HepG2 (cell line): ENCODE measurements around the gene PMEL. TPM values are rescaled to one million over a fixed set of nuclear protein-coding genes. Genes with fewer than 3 reads are reported as not detected.

ENCODE experiments used
- CBFB ChIP-seq: sonication (generic); formaldehyde crosslinking; IDR thresholded peaks from 2 replicates; pipeline ENCODE4 v1.4.0; 2020; ENCODE audit warnings: missing genetic modification reagents
- GATAD2A ChIP-seq: IDR thresholded peaks from 2 replicates; pipeline ENCODE4 v1.6.1; 2016
- HOXD1 ChIP-seq: sonication (generic); formaldehyde crosslinking; IDR thresholded peaks from 2 replicates; pipeline ENCODE4 v1.5.0; 2020; ENCODE audit warnings: missing genetic modification reagents
- MIER3 ChIP-seq: IDR thresholded peaks from 2 replicates; pipeline ENCODE4 v1.6.1; 2016; ENCODE audit warnings: missing compliant biosample characterization, borderline replicate concordance
- MYNN ChIP-seq: sonication (generic); formaldehyde crosslinking; IDR thresholded peaks from 2 replicates; pipeline ENCODE4 v1.4.0; 2020; ENCODE audit warnings: mild to moderate bottlenecking, low read depth, missing genetic modification reagents
- NFE2 ChIP-seq: sonication (generic); formaldehyde crosslinking; IDR thresholded peaks from 2 replicates; pipeline ENCODE4 v1.4.0; 2020; ENCODE audit warnings: missing genetic modification reagents
- NR2F1 ChIP-seq, 2 experiments: fragments of 450-650 bp in 1 of 2; formaldehyde crosslinking in 1 of 2; IDR thresholded peaks; 2 replicates each; pipeline versions ENCODE4 v1.5.0 to v1.6.1; 2016 to 2020; ENCODE audit warnings: mild to moderate bottlenecking in 1 of 2, missing compliant biosample characterization in 1 of 2, missing genetic modification reagents in 1 of 2, moderate library complexity in 1 of 2
- NR2F6 ChIP-seq, 2 experiments: IDR thresholded peaks; 2 replicates each; pipeline ENCODE4 v1.6.1; 2016; ENCODE audit warnings: antibody characterized with exemption in 1 of 2, mild to moderate bottlenecking in 1 of 2
- RARG ChIP-seq: sonication (generic); formaldehyde crosslinking; IDR thresholded peaks from 2 replicates; pipeline ENCODE4 v1.4.0; 2020; ENCODE audit warnings: low read depth, mild to moderate bottlenecking, missing genetic modification reagents
- RCOR2 ChIP-seq: IDR thresholded peaks from 2 replicates; pipeline ENCODE4 v1.6.1; 2016; ENCODE audit warnings: missing biosample characterization, missing genetic modification reagents
- SRSF1 ChIP-seq: fragments of 200-400 bp; formaldehyde crosslinking; optimal IDR thresholded peaks from 2 replicates; pipeline ENCODE3; 2017; ENCODE audit warnings: mild to moderate bottlenecking, low read depth, low read length, moderate library complexity
- ZFP37 ChIP-seq: sonication (generic); formaldehyde crosslinking; IDR thresholded peaks from 2 replicates; pipeline ENCODE4 v1.4.0; 2020; ENCODE audit warnings: missing genetic modification reagents, borderline replicate concordance
- ZFP41 ChIP-seq: sonication (generic); formaldehyde crosslinking; IDR thresholded peaks from 2 replicates; pipeline ENCODE4 v1.4.0; 2020; ENCODE audit warnings: mild to moderate bottlenecking, missing genetic modification reagents, borderline replicate concordance
- ZMYM4 ChIP-seq: sonication (generic); formaldehyde crosslinking; IDR thresholded peaks from 2 replicates; pipeline ENCODE4 v1.8.1; 2023; ENCODE audit warnings: mild to moderate bottlenecking, missing genetic modification reagents
- polyA plus RNA-seq, 8 experiments: library from polyadenylated mRNA; depleted of rRNA in 3 of 8; stranded (reverse) in 7 of 8; unstranded in 1 of 8; fragments of >200 nt; fragmentation: Illumina TruSeq in 4 of 8; extraction: Trizol in 4 of 8; gene quantifications; 2 replicates each; pipeline versions ENCODE4 v1.2.1 to v1.2.3, GENCODE V29; 2011 to 2016; ENCODE audit warnings: low read depth in 4 of 8, missing spikeins in 1 of 8, mixed read lengths in 1 of 8; ENCODE audit not compliant: insufficient read depth in 1 of 8
- total RNA-seq, 5 experiments: library from RNA; depleted of rRNA; stranded (reverse); fragments of >200 nt; fragmentation: Illumina TruSeq; extraction: Trizol; gene quantifications; 2 replicates each; pipeline ENCODE4 v1.2.3, GENCODE V29; 2016; ENCODE audit warnings: low read depth in 1 of 5
- TF ChIP-seq, protein P1 (sequence below): sonication (generic); formaldehyde crosslinking; IDR thresholded peaks from 2 replicates; pipeline ENCODE4 v1.4.0; 2020; ENCODE audit warnings: mild to moderate bottlenecking, missing genetic modification reagents
- TF ChIP-seq, protein P2 (sequence below): IDR thresholded peaks from 2 replicates; pipeline ENCODE4 v1.6.1; 2012; ENCODE audit warnings: inconsistent platforms
- TF ChIP-seq, protein P3 (sequence below): sonication (generic); formaldehyde crosslinking; IDR thresholded peaks from 2 replicates; pipeline ENCODE4 v1.4.0; 2020; ENCODE audit warnings: mild to moderate bottlenecking, missing genetic modification reagents
- TF ChIP-seq, protein P4 (sequence below): sonication (generic); formaldehyde crosslinking; IDR thresholded peaks from 2 replicates; pipeline ENCODE4 v1.9.0; 2021; ENCODE audit warnings: missing genetic modification reagents, mild to moderate bottlenecking, borderline replicate concordance
- TF ChIP-seq, protein P5 (sequence below): sonication (generic); formaldehyde crosslinking; IDR thresholded peaks from 2 replicates; pipeline ENCODE4 v1.8.1; 2022; ENCODE audit warnings: mild to moderate bottlenecking, missing genetic modification reagents
- TF ChIP-seq, protein P6 (sequence below): IDR thresholded peaks from 2 replicates; pipeline ENCODE4 v1.6.1; 2016; ENCODE audit warnings: low read depth

Gene PMEL
- total and polyA plus RNA-seq, 2 of the 13 experiments (the other 11 are each of a cell fraction or from before 2014, with no cell fraction given): 0.49 to 3.3 TPM

DNA sequence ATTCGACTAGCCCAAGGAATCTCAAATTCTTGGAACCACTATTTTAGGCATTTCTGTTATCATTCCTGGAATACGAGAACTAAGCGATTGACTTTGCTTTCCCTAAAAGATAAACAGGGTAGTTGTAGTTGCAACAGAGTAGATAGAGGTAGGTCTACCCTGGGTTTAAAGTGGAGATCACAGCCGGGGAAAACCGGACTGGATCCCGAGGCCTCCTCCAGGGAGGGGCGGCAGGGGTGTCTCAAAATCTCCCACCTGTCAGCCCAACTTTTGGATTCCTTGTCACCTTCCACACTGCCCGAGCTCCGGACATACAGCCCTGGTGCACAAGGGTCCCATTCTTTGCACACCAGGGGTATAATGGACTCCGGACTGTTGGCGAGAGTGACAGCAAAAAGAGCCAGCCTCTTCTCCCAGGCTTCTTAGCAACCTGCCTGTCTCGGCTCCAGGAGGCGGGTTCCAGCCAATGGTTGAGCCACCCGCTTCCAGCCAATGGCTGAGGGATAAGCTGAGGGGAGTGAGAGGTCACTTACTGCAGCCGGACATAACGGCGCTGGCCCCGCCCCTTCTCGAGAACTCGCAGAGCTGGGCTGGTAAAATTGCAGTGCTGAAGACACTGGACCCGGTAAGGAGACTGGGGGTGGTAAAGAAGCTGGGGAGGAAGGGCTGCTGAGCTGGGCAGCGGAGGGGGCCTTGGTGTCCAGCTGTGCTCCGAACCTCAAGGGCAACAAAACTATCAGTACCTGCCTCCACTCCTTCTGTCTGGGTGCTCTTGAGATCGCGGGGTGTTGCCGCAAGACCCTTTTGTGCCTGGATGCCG lies 31.1 kb upstream of the PMEL start, which contains the start of gene SUOX (continued):
- TF ChIP-seq, protein P1, sequence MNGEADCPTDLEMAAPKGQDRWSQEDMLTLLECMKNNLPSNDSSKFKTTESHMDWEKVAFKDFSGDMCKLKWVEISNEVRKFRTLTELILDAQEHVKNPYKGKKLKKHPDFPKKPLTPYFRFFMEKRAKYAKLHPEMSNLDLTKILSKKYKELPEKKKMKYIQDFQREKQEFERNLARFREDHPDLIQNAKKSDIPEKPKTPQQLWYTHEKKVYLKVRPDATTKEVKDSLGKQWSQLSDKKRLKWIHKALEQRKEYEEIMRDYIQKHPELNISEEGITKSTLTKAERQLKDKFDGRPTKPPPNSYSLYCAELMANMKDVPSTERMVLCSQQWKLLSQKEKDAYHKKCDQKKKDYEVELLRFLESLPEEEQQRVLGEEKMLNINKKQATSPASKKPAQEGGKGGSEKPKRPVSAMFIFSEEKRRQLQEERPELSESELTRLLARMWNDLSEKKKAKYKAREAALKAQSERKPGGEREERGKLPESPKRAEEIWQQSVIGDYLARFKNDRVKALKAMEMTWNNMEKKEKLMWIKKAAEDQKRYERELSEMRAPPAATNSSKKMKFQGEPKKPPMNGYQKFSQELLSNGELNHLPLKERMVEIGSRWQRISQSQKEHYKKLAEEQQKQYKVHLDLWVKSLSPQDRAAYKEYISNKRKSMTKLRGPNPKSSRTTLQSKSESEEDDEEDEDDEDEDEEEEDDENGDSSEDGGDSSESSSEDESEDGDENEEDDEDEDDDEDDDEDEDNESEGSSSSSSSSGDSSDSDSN (CRISPR knock-in tag): peak; percentile 42; the same call in 1 of the 2 replicates
- no peak for TF ChIP-seq ZFP41
- TF ChIP-seq RCOR2: no peak
- TF ChIP-seq, protein P2, sequence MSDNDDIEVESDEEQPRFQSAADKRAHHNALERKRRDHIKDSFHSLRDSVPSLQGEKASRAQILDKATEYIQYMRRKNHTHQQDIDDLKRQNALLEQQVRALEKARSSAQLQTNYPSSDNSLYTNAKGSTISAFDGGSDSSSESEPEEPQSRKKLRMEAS: peak; percentile 31; the same call in 1 of the 2 replicates
- TF ChIP-seq, protein P3, sequence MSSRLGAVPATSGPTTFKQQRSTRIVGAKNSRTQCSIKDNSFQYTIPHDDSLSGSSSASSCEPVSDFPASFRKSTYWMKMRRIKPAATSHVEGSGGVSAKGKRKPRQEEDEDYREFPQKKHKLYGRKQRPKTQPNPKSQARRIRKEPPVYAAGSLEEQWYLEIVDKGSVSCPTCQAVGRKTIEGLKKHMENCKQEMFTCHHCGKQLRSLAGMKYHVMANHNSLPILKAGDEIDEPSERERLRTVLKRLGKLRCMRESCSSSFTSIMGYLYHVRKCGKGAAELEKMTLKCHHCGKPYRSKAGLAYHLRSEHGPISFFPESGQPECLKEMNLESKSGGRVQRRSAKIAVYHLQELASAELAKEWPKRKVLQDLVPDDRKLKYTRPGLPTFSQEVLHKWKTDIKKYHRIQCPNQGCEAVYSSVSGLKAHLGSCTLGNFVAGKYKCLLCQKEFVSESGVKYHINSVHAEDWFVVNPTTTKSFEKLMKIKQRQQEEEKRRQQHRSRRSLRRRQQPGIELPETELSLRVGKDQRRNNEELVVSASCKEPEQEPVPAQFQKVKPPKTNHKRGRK (CRISPR knock-in tag): no peak
- TF ChIP-seq, protein P4, sequence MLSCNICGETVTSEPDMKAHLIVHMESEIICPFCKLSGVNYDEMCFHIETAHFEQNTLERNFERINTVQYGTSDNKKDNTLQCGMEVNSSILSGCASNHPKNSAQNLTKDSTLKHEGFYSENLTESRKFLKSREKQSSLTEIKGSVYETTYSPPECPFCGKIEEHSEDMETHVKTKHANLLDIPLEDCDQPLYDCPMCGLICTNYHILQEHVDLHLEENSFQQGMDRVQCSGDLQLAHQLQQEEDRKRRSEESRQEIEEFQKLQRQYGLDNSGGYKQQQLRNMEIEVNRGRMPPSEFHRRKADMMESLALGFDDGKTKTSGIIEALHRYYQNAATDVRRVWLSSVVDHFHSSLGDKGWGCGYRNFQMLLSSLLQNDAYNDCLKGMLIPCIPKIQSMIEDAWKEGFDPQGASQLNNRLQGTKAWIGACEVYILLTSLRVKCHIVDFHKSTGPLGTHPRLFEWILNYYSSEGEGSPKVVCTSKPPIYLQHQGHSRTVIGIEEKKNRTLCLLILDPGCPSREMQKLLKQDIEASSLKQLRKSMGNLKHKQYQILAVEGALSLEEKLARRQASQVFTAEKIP: no peak
- TF ChIP-seq ZMYM4: peak; percentile 58; the same call in 1 of the 2 replicates
- TF ChIP-seq, protein P5, sequence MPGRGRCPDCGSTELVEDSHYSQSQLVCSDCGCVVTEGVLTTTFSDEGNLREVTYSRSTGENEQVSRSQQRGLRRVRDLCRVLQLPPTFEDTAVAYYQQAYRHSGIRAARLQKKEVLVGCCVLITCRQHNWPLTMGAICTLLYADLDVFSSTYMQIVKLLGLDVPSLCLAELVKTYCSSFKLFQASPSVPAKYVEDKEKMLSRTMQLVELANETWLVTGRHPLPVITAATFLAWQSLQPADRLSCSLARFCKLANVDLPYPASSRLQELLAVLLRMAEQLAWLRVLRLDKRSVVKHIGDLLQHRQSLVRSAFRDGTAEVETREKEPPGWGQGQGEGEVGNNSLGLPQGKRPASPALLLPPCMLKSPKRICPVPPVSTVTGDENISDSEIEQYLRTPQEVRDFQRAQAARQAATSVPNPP (CRISPR knock-in tag): peak; percentile 63; the same call in 1 of the 2 replicates
- TF ChIP-seq ZFP37 (CRISPR knock-in tag): 0 out of 2 replicates have a peak, but pooled peaks have one; percentile 27
- TF ChIP-seq RARG: no peak
- 0 out of 4 replicates have a peak, but pooled peaks of 1 of the 2 experiments have one; percentile 26 for TF ChIP-seq NR2F1 (CRISPR knock-in tag; IDR thresholded peaks at IDR 0.05)
- no peak for TF ChIP-seq NR2F6 (IDR thresholded peaks at IDR 0.05)
- TF ChIP-seq NR2F6 (CRISPR knock-in tag; IDR thresholded peaks at IDR 0.05): peak; percentile 19; the same call in 1 of the 2 replicates
- TF ChIP-seq CBFB (CRISPR knock-in tag): no peak
- 0 out of 2 replicates have a peak, but pooled peaks have one; percentile 6 for TF ChIP-seq NFE2 (CRISPR knock-in tag)
- TF ChIP-seq GATAD2A (CRISPR knock-in tag): peak; percentile 17; the same call in 1 of the 2 replicates
- TF ChIP-seq, protein P6, sequence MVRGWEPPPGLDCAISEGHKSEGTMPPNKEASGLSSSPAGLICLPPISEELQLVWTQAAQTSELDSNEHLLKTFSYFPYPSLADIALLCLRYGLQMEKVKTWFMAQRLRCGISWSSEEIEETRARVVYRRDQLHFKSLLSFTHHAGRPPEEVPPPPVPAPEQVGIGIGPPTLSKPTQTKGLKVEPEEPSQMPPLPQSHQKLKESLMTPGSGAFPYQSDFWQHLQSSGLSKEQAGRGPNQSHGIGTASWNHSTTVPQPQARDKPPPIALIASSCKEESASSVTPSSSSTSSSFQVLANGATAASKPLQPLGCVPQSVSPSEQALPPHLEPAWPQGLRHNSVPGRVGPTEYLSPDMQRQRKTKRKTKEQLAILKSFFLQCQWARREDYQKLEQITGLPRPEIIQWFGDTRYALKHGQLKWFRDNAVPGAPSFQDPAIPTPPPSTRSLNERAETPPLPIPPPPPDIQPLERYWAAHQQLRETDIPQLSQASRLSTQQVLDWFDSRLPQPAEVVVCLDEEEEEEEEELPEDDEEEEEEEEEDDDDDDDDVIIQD (CRISPR knock-in tag): peak; percentile 75
- no peak for TF ChIP-seq SRSF1
- 0 out of 2 replicates have a peak, but pooled peaks have one; percentile 28 for TF ChIP-seq MIER3 (CRISPR knock-in tag)
- no peak for TF ChIP-seq HOXD1 (CRISPR knock-in tag)
- TF ChIP-seq MYNN: no peak
